Activated CD8-positive, alpha-beta memory T cell treated with anti-CD3 and anti-CD28 coated beads, Interleukin-2, amount 50 U/mL, for 24 hours (primary cell): Measurements from ENCODE around the gene LMOD1.
"Not testable (repeated sequence)": the region's sequence is repeated elsewhere in the genome, so short reads cannot be mapped to it uniquely, and the experiment has no call there.

Source experiments
- DNase-seq: peaks from one replicate; pipeline ENCODE4 v3.0.0-alpha.2; 2020; ENCODE audit errors: extremely low read depth

Gene LMOD1

GRCh38 chr1:201914456-201915235 is 31.7 kb downstream of the LMOD1 start:
- no peak for DNase-seq

GRCh38 chr1:201912832-201913231 is 33.5 kb downstream of the LMOD1 start:
- no peak for DNase-seq

GRCh38 chr1:201911826-201912571 is 34.3 kb downstream of the LMOD1 start:
- no peak for DNase-seq

- no peak for DNase-seq
These were observed 38.7 kb downstream of the LMOD1 start for GRCh38 chr1:201907621-201908020.

- DNase-seq: no peak
These were observed 40.0 kb downstream of the LMOD1 start for GRCh38 chr1:201906336-201906735.

GRCh38 chr1:201905234-201905890 is 41.0 kb downstream of the LMOD1 start:
- no peak for DNase-seq

- no peak for DNase-seq
These were observed 41.8 kb downstream of the LMOD1 start for GRCh38 chr1:201904579-201904978.

GRCh38 chr1:201903135-201903534 is 43.2 kb downstream of the LMOD1 start:
- no peak for DNase-seq

- no peak for DNase-seq
These were observed 44.1 kb downstream of the LMOD1 start for GRCh38 chr1:201902198-201902597.

- DNase-seq: not testable (repeated sequence)
These were observed 45.3 kb downstream of the LMOD1 start for GRCh38 chr1:201901036-201901435.

- no peak for DNase-seq
These were observed 45.9 kb downstream of the LMOD1 start for GRCh38 chr1:201900476-201900875.

GRCh38 chr1:201899683-201900429 is 46.5 kb downstream of the LMOD1 start:
- DNase-seq: no peak

GRCh38 chr1:201898992-201899391 is 47.4 kb downstream of the LMOD1 start:
- DNase-seq: no peak

- DNase-seq: no peak
These were observed 48.0 kb downstream of the LMOD1 start for GRCh38 chr1:201898240-201898894.

- no peak for DNase-seq
These were observed 49.4 kb downstream of the LMOD1 start for GRCh38 chr1:201896951-201897391.

- peak; percentile 55 for DNase-seq
These were observed 50.2 kb downstream of the LMOD1 start for GRCh38 chr1:201895913-201896807.

- DNase-seq: no peak
These were observed 51.2 kb downstream of the LMOD1 start for GRCh38 chr1:201895120-201895665.

- no peak for DNase-seq
These were observed 51.8 kb downstream of the LMOD1 start for GRCh38 chr1:201894343-201895119.

GRCh38 chr1:201893431-201893830 is 52.9 kb downstream of the LMOD1 start:
- DNase-seq: no peak
